ENCODE data around the gene DNAH17.

DNA sequence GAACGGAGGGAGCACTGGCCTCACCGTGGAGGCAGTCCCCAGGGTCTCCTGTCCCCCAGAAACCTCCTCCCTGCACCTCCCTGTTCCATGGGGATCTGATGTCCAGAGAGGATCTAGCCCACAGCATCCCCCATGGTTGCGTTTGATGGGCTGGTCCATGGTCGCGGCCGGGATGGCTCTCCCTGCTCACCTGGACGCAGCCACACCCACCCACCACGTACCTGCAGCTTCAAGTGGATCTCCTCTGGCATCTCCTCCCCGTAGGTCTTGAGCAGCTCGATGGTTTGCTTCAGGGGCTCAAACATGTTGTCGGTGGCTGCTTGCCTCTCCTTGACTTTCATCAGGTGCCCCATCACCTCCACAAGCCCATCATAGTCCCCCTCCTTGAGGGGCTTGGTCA is 47.9 kb downstream of the DNAH17 start:
- TF ChIP-seq POLR2A (IDR thresholded peaks at IDR 0.05) = no peak
- TF ChIP-seq CTCF (IDR thresholded peaks at IDR 0.05) = no peak
